ENCODE measurements around the gene WIPF1.

The WIPF1 gene

GRCh38 chr2:174593041-174593440 lies 4.6 kb downstream of the WIPF1 start:
- DNase-seq (ENCODE audit: low read depth) = no peak
- TF ChIP-seq CTCF (IDR thresholded peaks at IDR 0.05; ENCODE audit: low read length, missing control alignments) = no peak
- H3K4me3 ChIP-seq (replicated peaks; ENCODE audit: low read depth, low read length) = no peak overlapping the region

GRCh38 chr2:174591740-174592139 lies 5.9 kb downstream of the WIPF1 start:
- no peak for DNase-seq (ENCODE audit: low read depth)
- no peak overlapping the region for H3K4me3 ChIP-seq (replicated peaks; ENCODE audit: low read depth, low read length)
- TF ChIP-seq CTCF (IDR thresholded peaks at IDR 0.05; ENCODE audit: low read length, missing control alignments) = no peak

GRCh38 chr2:174590928-174591648 lies 6.5 kb downstream of the WIPF1 start:
- TF ChIP-seq CTCF (IDR thresholded peaks at IDR 0.05; ENCODE audit: low read length, missing control alignments) = no peak
- no peak overlapping the region for H3K4me3 ChIP-seq (replicated peaks; ENCODE audit: low read depth, low read length)
- DNase-seq (ENCODE audit: low read depth) = no peak

GRCh38 chr2:174590346-174590745 lies 7.3 kb downstream of the WIPF1 start:
- no peak overlapping the region for H3K4me3 ChIP-seq (replicated peaks; ENCODE audit: low read depth, low read length)
- DNase-seq (ENCODE audit: low read depth) = no peak
- no peak for TF ChIP-seq CTCF (IDR thresholded peaks at IDR 0.05; ENCODE audit: low read length, missing control alignments)

- TF ChIP-seq CTCF (IDR thresholded peaks at IDR 0.05; ENCODE audit: low read length, missing control alignments) = no peak
- H3K4me3 ChIP-seq (replicated peaks; ENCODE audit: low read depth, low read length) = no peak overlapping the region
- DNase-seq (ENCODE audit: low read depth) = no peak
These were observed 8.3 kb downstream of the WIPF1 start for GRCh38 chr2:174589334-174589733.

GRCh38 chr2:174588463-174588862 lies 9.1 kb downstream of the WIPF1 start:
- no peak for TF ChIP-seq CTCF (IDR thresholded peaks at IDR 0.05; ENCODE audit: low read length, missing control alignments)
- H3K4me3 ChIP-seq (replicated peaks; ENCODE audit: low read depth, low read length) = no peak overlapping the region
- DNase-seq (ENCODE audit: low read depth) = no peak

- H3K4me3 ChIP-seq (replicated peaks; ENCODE audit: low read depth, low read length) = no peak overlapping the region
- TF ChIP-seq CTCF (IDR thresholded peaks at IDR 0.05; ENCODE audit: low read length, missing control alignments) = no peak
- DNase-seq (ENCODE audit: low read depth) = no peak
These were observed 10.0 kb downstream of the WIPF1 start for GRCh38 chr2:174587579-174587978.
